Nephron progenitor cell (in vitro differentiated cells): ENCODE data around the gene CUTC.

ENCODE experiments used
- DNase-seq: peaks from one replicate; pipeline ENCODE4 v3.0.0; 2021
- H3K27ac Mint-ChIP-seq: 2 replicates; pipeline ENCODE4 v1.8.0; 2021; ENCODE audit warnings: mild to moderate bottlenecking, moderate library complexity, mixed read lengths
- H3K27me3 Mint-ChIP-seq: 2 replicates; pipeline ENCODE4 v1.8.0; 2021; ENCODE audit warnings: mild to moderate bottlenecking, low read depth, mixed read lengths; ENCODE audit not compliant: poor library complexity
- H3K36me3 Mint-ChIP-seq: 2 replicates; pipeline ENCODE4 v1.8.0; 2021; ENCODE audit warnings: low read depth, mixed read lengths
- H3K4me1 Mint-ChIP-seq: 2 replicates; pipeline ENCODE4 v1.8.0; 2021; ENCODE audit warnings: mixed read lengths
- H3K4me3 Mint-ChIP-seq: 2 replicates; pipeline ENCODE4 v1.8.0; 2021; ENCODE audit warnings: mild to moderate bottlenecking, moderate library complexity, mixed read lengths
- H3K9me3 Mint-ChIP-seq: 2 replicates; pipeline ENCODE4 v1.8.0; 2021; ENCODE audit warnings: mild to moderate bottlenecking, moderate library complexity, mixed read lengths
- CTCF ChIP-seq: fragments of 200-600 bp; sonication (generic); IDR thresholded peaks from 2 replicates; pipeline ENCODE4 v1.5.0; 2021; ENCODE audit warnings: antibody characterized with exemption

Gene CUTC, protein sequence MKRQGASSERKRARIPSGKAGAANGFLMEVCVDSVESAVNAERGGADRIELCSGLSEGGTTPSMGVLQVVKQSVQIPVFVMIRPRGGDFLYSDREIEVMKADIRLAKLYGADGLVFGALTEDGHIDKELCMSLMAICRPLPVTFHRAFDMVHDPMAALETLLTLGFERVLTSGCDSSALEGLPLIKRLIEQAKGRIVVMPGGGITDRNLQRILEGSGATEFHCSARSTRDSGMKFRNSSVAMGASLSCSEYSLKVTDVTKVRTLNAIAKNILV

GRCh38 chr10:99732033-99732842 is at the start of gene CUTC, which contains the start of gene COX15:
CUTC (plus strand) TSS chr10:99732234; CDS start chr10:99732349, 115 bp downstream.
COX15 (minus strand) TSS chr10:99732127; CDS start chr10:99732049, 78 bp downstream.
- Mint-ChIP-seq H3K4me1 (peaks cover 21% of the 10 kb centered on the region), H3K27me3 (peaks cover 4% of the 10 kb centered on the region), H3K27ac (peak within 1 kb of the TSS; percentile 100), H3K4me3 (peak within 1 kb of the TSS; percentile 99), H3K36me3 (peaks cover 32% of the 10 kb centered on the region), H3K9me3 (no peaks in the 10 kb centered on the region)
- peak; percentile 97 for DNase-seq
- TF ChIP-seq CTCF, result peak; percentile 43

GRCh38 chr10:99682752-99683151 is 49.3 kb upstream of the CUTC start:
- TF ChIP-seq CTCF, result no peak
- Mint-ChIP-seq H3K27ac (no peak overlapping the region), H3K4me1 (peaks cover 13% of the 10 kb centered on the region), H3K4me3 (no peak overlapping the region), H3K27me3 (no peaks in the 10 kb centered on the region), H3K36me3 (peaks cover 14% of the 10 kb centered on the region), H3K9me3 (no peaks in the 10 kb centered on the region)
- no peak for DNase-seq

GRCh38 chr10:99685597-99685967 is 46.5 kb upstream of the CUTC start:
- no peak for TF ChIP-seq CTCF
- Mint-ChIP-seq H3K36me3 (peaks cover 5% of the 10 kb centered on the region), H3K4me3 (no peak overlapping the region), H3K27me3 (no peaks in the 10 kb centered on the region), H3K9me3 (no peaks in the 10 kb centered on the region), H3K4me1 (no peaks in the 10 kb centered on the region), H3K27ac (no peak overlapping the region)
- no peak for DNase-seq

- no peak for DNase-seq
- Mint-ChIP-seq H3K9me3 (no peaks in the 10 kb centered on the region), H3K4me1 (no peaks in the 10 kb centered on the region), H3K4me3 (no peak overlapping the region), H3K27me3 (no peaks in the 10 kb centered on the region), H3K27ac (no peak overlapping the region), H3K36me3 (peaks cover 17% of the 10 kb centered on the region)
- TF ChIP-seq CTCF, result no peak
Observed at GRCh38 chr10:99689461-99689860, 42.6 kb upstream of the CUTC start.

GRCh38 chr10:99693933-99694583 is 38.0 kb upstream of the CUTC start:
- Mint-ChIP-seq H3K9me3 (no peaks in the 10 kb centered on the region), H3K4me1 (no peaks in the 10 kb centered on the region), H3K36me3 (peaks cover 46% of the 10 kb centered on the region), H3K4me3 (no peak overlapping the region), H3K27ac (peak overlapping the region; percentile 77), H3K27me3 (no peaks in the 10 kb centered on the region)
- no peak for DNase-seq
- TF ChIP-seq CTCF, result no peak
